OCI-LY3 (cell line): ENCODE results near the gene NT5DC4.

ENCODE experiments used
- H2AFZ ChIP-seq: fragments of 200-600, 300-600 bp; shearing (Covaris generic); 2 replicates; pipeline ENCODE4 v1.6.0; 2014; ENCODE audit warnings: antibody characterized with exemption, low read depth, low read length
- H3K27ac ChIP-seq: fragments of 200-600, 300-600 bp; sonication (generic); 2 replicates; pipeline ENCODE4 v1.5.1; 2014; ENCODE audit warnings: mild to moderate bottlenecking, low read length, moderate library complexity, mixed read lengths
- H3K27me3 ChIP-seq: fragments of 200-600, 300-600 bp; sonication (generic); 2 replicates; pipeline ENCODE4 v1.6.1; 2014; ENCODE audit warnings: low read depth, low read length, mixed read lengths
- H3K36me3 ChIP-seq: fragments of 200-600, 300-600 bp; sonication (generic); replicated peaks from 2 replicates; pipeline ENCODE3; 2014; ENCODE audit warnings: low read depth, low read length, mixed read lengths
- H3K4me1 ChIP-seq: fragments of 300-600, 200-600 bp; sonication (generic); 2 replicates; pipeline ENCODE4 v1.6.1; 2014; ENCODE audit warnings: low read length, mixed read lengths
- H3K4me2 ChIP-seq: fragments of 200-600, 300-600 bp; sonication (generic); 2 replicates; pipeline ENCODE4 v1.6.1; 2014; ENCODE audit warnings: low read length, mixed read lengths
- H3K4me3 ChIP-seq: fragments of 300-600, 200-600 bp; sonication (generic); 2 replicates; pipeline ENCODE4 v1.5.1; 2014; ENCODE audit warnings: antibody characterized with exemption, mild to moderate bottlenecking, low read length, moderate library complexity
- H3K79me2 ChIP-seq: fragments of 300-600, 200-600 bp; shearing (Covaris generic); 2 replicates; pipeline ENCODE4 v1.6.1; 2014; ENCODE audit warnings: mild to moderate bottlenecking, low read length, mixed read lengths
- H3K9ac ChIP-seq: fragments of 300-600, 200-600 bp; shearing (Covaris generic); 2 replicates; pipeline ENCODE4 v1.6.0; 2014; ENCODE audit warnings: mild to moderate bottlenecking, low read length, moderate library complexity
- H3K9me3 ChIP-seq: fragments of 200-600, 300-600 bp; shearing (Covaris generic); 2 replicates; pipeline ENCODE4 v1.6.1; 2014; ENCODE audit warnings: low read length, mixed read lengths; ENCODE audit not compliant: insufficient read depth
- H4K20me1 ChIP-seq: fragments of 200-600, 300-600 bp; sonication (generic); 2 replicates; pipeline ENCODE4 v1.6.1; 2016; ENCODE audit warnings: low read length, mixed read lengths; ENCODE audit not compliant: insufficient read depth
- CTCF ChIP-seq: fragments of 200-600, 300-600 bp; sonication (generic); IDR thresholded peaks from 2 replicates; pipeline ENCODE4 v1.5.1; 2014; ENCODE audit warnings: antibody characterized with exemption, low read length, low read depth
- EZH2phosphoT487 ChIP-seq: fragments of 200-600 bp; shearing (Covaris generic); IDR thresholded peaks from 2 replicates; pipeline ENCODE4 v1.6.1; 2018; ENCODE audit warnings: antibody characterized with exemption, mixed run types, low read depth

NT5DC4 gene

GRCh38 chr2:112710956-112711750 lies 9.7 kb upstream of the NT5DC4 start:
- no peaks in the 10 kb centered on the region for H4K20me1 ChIP-seq
- H3K4me3 ChIP-seq: no peak overlapping the region
- H2AFZ ChIP-seq: no peak overlapping the region
- H3K4me2 ChIP-seq: no peak overlapping the region
- H3K27ac ChIP-seq: no peak overlapping the region
- H3K9me3 ChIP-seq: no peaks in the 10 kb centered on the region
- TF ChIP-seq CTCF: no peak
- no peak for TF ChIP-seq EZH2phosphoT487
- no peak overlapping the region for H3K9ac ChIP-seq
- H3K79me2 ChIP-seq: no peaks in the 10 kb centered on the region
- no peaks in the 10 kb centered on the region for H3K36me3 ChIP-seq
- peaks cover 49% of the 10 kb centered on the region for H3K4me1 ChIP-seq
- no peaks in the 10 kb centered on the region for H3K27me3 ChIP-seq

GRCh38 chr2:112712465-112712864 lies 8.4 kb upstream of the NT5DC4 start:
- H3K27ac ChIP-seq: no peak overlapping the region

GRCh38 chr2:112712903-112713584 lies 7.8 kb upstream of the NT5DC4 start:
- no peaks in the 10 kb centered on the region for H3K9me3 ChIP-seq
- H2AFZ ChIP-seq: no peak overlapping the region
- H4K20me1 ChIP-seq: no peaks in the 10 kb centered on the region
- no peak for TF ChIP-seq EZH2phosphoT487
- no peaks in the 10 kb centered on the region for H3K79me2 ChIP-seq
- no peak overlapping the region for H3K4me2 ChIP-seq
- no peaks in the 10 kb centered on the region for H3K27me3 ChIP-seq
- H3K4me3 ChIP-seq: no peak overlapping the region
- H3K4me1 ChIP-seq: peaks cover 30% of the 10 kb centered on the region
- H3K36me3 ChIP-seq: no peaks in the 10 kb centered on the region
- no peak overlapping the region for H3K9ac ChIP-seq
- H3K27ac ChIP-seq: no peak overlapping the region

More at GRCh38 chr2:112712465-112712864, 8.4 kb upstream of the NT5DC4 start:
- no peaks in the 10 kb centered on the region for H3K36me3 ChIP-seq
- H3K4me2 ChIP-seq: no peak overlapping the region
- no peaks in the 10 kb centered on the region for H3K79me2 ChIP-seq
- H3K9me3 ChIP-seq: no peaks in the 10 kb centered on the region
- H3K9ac ChIP-seq: no peak overlapping the region
- H2AFZ ChIP-seq: no peak overlapping the region
- H3K27me3 ChIP-seq: no peaks in the 10 kb centered on the region
- no peak overlapping the region for H3K4me3 ChIP-seq
- H4K20me1 ChIP-seq: no peaks in the 10 kb centered on the region
- H3K4me1 ChIP-seq: peaks cover 36% of the 10 kb centered on the region
- TF ChIP-seq EZH2phosphoT487 (no peak), CTCF (no peak)

- Histone ChIP-seq H3K9me3 (no peaks in the 10 kb centered on the region), H3K4me3 (no peak overlapping the region), H3K4me1 (peaks cover 27% of the 10 kb centered on the region), H4K20me1 (no peaks in the 10 kb centered on the region), H2AFZ (no peak overlapping the region), H3K79me2 (no peaks in the 10 kb centered on the region), H3K36me3 (no peaks in the 10 kb centered on the region), H3K27me3 (no peaks in the 10 kb centered on the region), H3K9ac (no peak overlapping the region), H3K4me2 (no peak overlapping the region), H3K27ac (no peak overlapping the region)
- TF ChIP-seq CTCF: no peak
- TF ChIP-seq EZH2phosphoT487: no peak
Measured at GRCh38 chr2:112713585-112713925, 7.3 kb upstream of the NT5DC4 start.
